Endodermal cell (in vitro differentiated cells): ENCODE results near the gene SCN3B. TPM values are rescaled to one million over a fixed set of nuclear protein-coding genes. Genes with fewer than 3 reads are reported as not detected.

Experiments
- DNase-seq: peaks from one replicate; pipeline ENCODE4 v3.0.0-alpha.2; 2017
- H3K27ac ChIP-seq: 2 replicates; pipeline ENCODE4 v1.5.1; 2013; ENCODE audit warnings: mild to moderate bottlenecking, low read depth, low read length, moderate library complexity
- H3K27me3 ChIP-seq: 2 replicates; pipeline ENCODE4 v1.6.1; 2013; ENCODE audit warnings: mild to moderate bottlenecking, low read length, moderate library complexity; ENCODE audit not compliant: insufficient read depth, control insufficient read depth, poor library complexity, severe bottlenecking
- H3K36me3 ChIP-seq: 2 replicates; pipeline ENCODE4 v1.7.0; 2013; ENCODE audit warnings: mild to moderate bottlenecking, low read length, moderate library complexity; ENCODE audit not compliant: control insufficient read depth, insufficient read depth
- H3K4me1 ChIP-seq: one replicate; pipeline ENCODE4 v1.7.0; 2013; ENCODE audit warnings: low read length; ENCODE audit not compliant: control insufficient read depth, insufficient read depth
- H3K4me3 ChIP-seq: 2 replicates; pipeline ENCODE4 v1.5.1; 2013; ENCODE audit warnings: mild to moderate bottlenecking, low read length, moderate library complexity
- H3K9ac ChIP-seq: 2 replicates; pipeline ENCODE4 v1.6.1; 2013; ENCODE audit warnings: mild to moderate bottlenecking, low read length, moderate library complexity; ENCODE audit not compliant: poor library complexity, severe bottlenecking; ENCODE audit errors: extremely low read depth
- H3K9me3 ChIP-seq: 2 replicates; pipeline ENCODE4 v1.6.1; 2013; ENCODE audit warnings: mild to moderate bottlenecking, low read length, moderate library complexity; ENCODE audit not compliant: control insufficient read depth
- H3K27ac Mint-ChIP-seq: 2 replicates; pipeline ENCODE4 v1.8.0; 2020; ENCODE audit warnings: mixed read lengths
- H3K27me3 Mint-ChIP-seq: 2 replicates; pipeline ENCODE4 v1.8.0; 2021; ENCODE audit warnings: mild to moderate bottlenecking, mixed read lengths; ENCODE audit not compliant: insufficient read depth
- H3K36me3 Mint-ChIP-seq: 2 replicates; pipeline ENCODE4 v1.8.0; 2020; ENCODE audit warnings: low read depth, mixed read lengths
- H3K4me1 Mint-ChIP-seq: 2 replicates; pipeline ENCODE4 v1.8.0; 2020; ENCODE audit warnings: mixed read lengths
- H3K4me3 Mint-ChIP-seq: 2 replicates; pipeline ENCODE4 v1.8.0; 2020; ENCODE audit warnings: mild to moderate bottlenecking, moderate library complexity, mixed read lengths
- H3K9me3 Mint-ChIP-seq: 2 replicates; pipeline ENCODE4 v1.8.0; 2020; ENCODE audit warnings: mild to moderate bottlenecking, mixed read lengths
- CTCF ChIP-seq: fragments of 200-600 bp; sonication (generic); conservative IDR thresholded peaks from 2 replicates; pipeline ENCODE4 v1.5.0; 2021; ENCODE audit warnings: antibody characterized with exemption, mild to moderate bottlenecking
- WGBS, 2 experiments: methylation state at CpG; one replicate each; pipeline versions ENCODE4 v1.1.5 to v1.1.7; 2013; ENCODE audit warnings: missing lambda C conversion rate in 2 of 2, mixed read lengths in 1 of 2; ENCODE audit not compliant: insufficient coverage in 1 of 2, insufficient read length in 1 of 2; 5-methylcytosine and 5-hydroxymethylcytosine counted together
- total RNA-seq, 2 donors: library from RNA; stranded (reverse); fragmentation: NEBNext Ultra II Directional in 1 of 2; extraction: Animal tissue kit (Norgen Biotek cat#: 25700) in 1 of 2; gene quantifications; 2 replicates in 1 of 2; 3 replicates in 1 of 2; pipeline ENCODE4 v1.2.1, GENCODE V29; 2021

The SCN3B gene
- total RNA-seq, 2 donors from 2014 or later, result 0.51 to 0.90 TPM

GRCh38 chr11:123690485-123690884 is 36.1 kb upstream of the SCN3B start:
- no peak for TF ChIP-seq CTCF
- Mint-ChIP-seq H3K27me3 (no peaks in the 10 kb centered on the region), H3K4me3 (no peak overlapping the region), H3K4me1 (peaks cover 29% of the 10 kb centered on the region), H3K27ac (no peak overlapping the region), H3K36me3 (no peaks in the 10 kb centered on the region), H3K9me3 (no peaks in the 10 kb centered on the region)
- H3K36me3 ChIP-seq, result no peaks in the 10 kb centered on the region
- no peaks in the 10 kb centered on the region for H3K27me3 ChIP-seq
- H3K9ac ChIP-seq, result no peak overlapping the region
- no peaks in the 10 kb centered on the region for H3K9me3 ChIP-seq
- H3K27ac ChIP-seq, result no peak overlapping the region
- 58 to 90% methylated on average over 2 to 3 of the region's 3 CpGs for WGBS, 2 experiments
- no peak for DNase-seq
- peaks cover 4% of the 10 kb centered on the region for H3K4me1 ChIP-seq
- no peak overlapping the region for H3K4me3 ChIP-seq

- H3K9ac ChIP-seq, result no peak overlapping the region
- Mint-ChIP-seq H3K27ac (no peak overlapping the region), H3K9me3 (no peaks in the 10 kb centered on the region), H3K4me3 (no peak overlapping the region), H3K27me3 (peaks cover 10% of the 10 kb centered on the region), H3K4me1 (peaks cover 3% of the 10 kb centered on the region), H3K36me3 (no peaks in the 10 kb centered on the region)
- no peaks in the 10 kb centered on the region for H3K4me1 ChIP-seq
- no peak overlapping the region for H3K27ac ChIP-seq
- H3K36me3 ChIP-seq, result no peaks in the 10 kb centered on the region
- DNase-seq, result no peak
- no peak for TF ChIP-seq CTCF
- no peaks in the 10 kb centered on the region for H3K9me3 ChIP-seq
- H3K4me3 ChIP-seq, result no peak overlapping the region
- 93 to 97% methylated on average over 2 to 6 of the region's 6 CpGs for WGBS, 2 experiments
- H3K27me3 ChIP-seq, result no peaks in the 10 kb centered on the region
These were observed 30.2 kb upstream of the SCN3B start for GRCh38 chr11:123684601-123685000.

- H3K9ac ChIP-seq, result no peak overlapping the region
- no peaks in the 10 kb centered on the region for H3K27me3 ChIP-seq
- H3K4me3 ChIP-seq, result no peak overlapping the region
- no peak overlapping the region for H3K27ac ChIP-seq
- no peak overlapping the region for H3K4me3 Mint-ChIP-seq
- H3K27ac Mint-ChIP-seq, result no peak overlapping the region
- no peak for DNase-seq
- H3K27me3 Mint-ChIP-seq, result peaks cover 14% of the 10 kb centered on the region
- no peak for TF ChIP-seq CTCF
- H3K36me3 Mint-ChIP-seq, result no peaks in the 10 kb centered on the region
- H3K4me1 ChIP-seq, result no peaks in the 10 kb centered on the region
- H3K36me3 ChIP-seq, result no peaks in the 10 kb centered on the region
- no peaks in the 10 kb centered on the region for H3K9me3 Mint-ChIP-seq
- no peaks in the 10 kb centered on the region for H3K4me1 Mint-ChIP-seq
- no peaks in the 10 kb centered on the region for H3K9me3 ChIP-seq
- WGBS, 2 experiments, result 77 to 84% methylated on average over 7 to 8 of the region's 8 CpGs
These were observed 29.2 kb upstream of the SCN3B start for GRCh38 chr11:123683428-123684170.
